GOT3 (cell line): ENCODE data around the gene LIN54.
A peak's percentile ranks its signal among the peaks of the same experiment; 100 is the strongest.
"Not testable (repeated sequence)": the region's sequence is repeated elsewhere in the genome, so short reads cannot be mapped to it uniquely, and the experiment has no call there.

ENCODE experiments used
- DNase-seq: peaks from one replicate; lab custom pipeline; 2025; ENCODE audit warnings: mixed read lengths; lab: John Stamatoyannopoulos, UW

The LIN54 gene

GRCh38 chr4:83012200-83012686 is 1.6 kb upstream of the LIN54 start:
- peak; percentile 3 for DNase-seq

DNA sequence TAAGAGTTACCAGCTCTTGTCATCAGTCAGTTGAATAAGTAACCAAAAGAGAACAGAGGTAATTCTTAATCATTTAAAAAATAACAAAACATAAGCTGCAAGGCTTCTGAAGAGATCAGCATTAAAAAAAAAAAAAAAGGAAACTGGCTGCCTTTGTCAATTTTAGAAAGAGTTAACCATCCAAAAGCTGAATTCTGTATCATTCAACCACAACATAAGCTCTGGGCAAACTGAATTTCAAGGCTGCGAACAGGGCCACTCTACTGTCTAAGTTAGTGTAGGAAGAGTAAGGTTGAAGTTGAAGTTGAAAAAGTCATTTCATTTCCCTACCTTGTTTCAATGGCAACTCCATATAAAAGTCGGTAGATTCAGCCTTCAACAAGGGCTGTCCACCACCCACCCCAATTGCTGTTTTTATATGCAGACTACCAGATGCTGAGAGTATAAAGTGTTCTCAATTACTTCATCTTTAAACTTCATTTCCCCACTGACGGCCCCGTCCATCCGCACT is 1.1 kb upstream of the LIN54 start:
- no peak for DNase-seq

- no peak for DNase-seq
Observed at GRCh38 chr4:83010111-83010521, 507 bp downstream of the LIN54 start.

DNA sequence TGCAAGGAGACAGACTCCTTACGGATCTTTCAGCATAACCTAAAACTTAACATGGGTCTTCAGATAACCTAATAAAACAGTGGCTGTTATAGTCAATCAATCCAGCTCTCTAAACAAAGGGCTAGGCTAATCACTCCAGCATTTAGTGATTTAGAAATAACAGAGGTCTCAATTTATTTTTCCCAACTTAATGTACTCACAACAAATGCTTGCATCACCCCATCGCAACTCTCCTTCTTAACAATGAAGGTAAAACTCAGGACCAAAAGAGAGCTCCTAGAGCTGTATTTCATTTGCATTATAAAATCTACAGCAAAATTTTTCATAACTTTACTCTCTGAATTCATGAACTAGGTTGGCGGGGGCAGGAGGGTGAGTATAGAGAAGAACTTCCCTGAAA is 1.1 kb downstream of the LIN54 start:
- DNase-seq = no peak

- DNase-seq = not testable (repeated sequence)
Observed at GRCh38 chr4:83003044-83003791, 7.4 kb downstream of the LIN54 start.

DNA sequence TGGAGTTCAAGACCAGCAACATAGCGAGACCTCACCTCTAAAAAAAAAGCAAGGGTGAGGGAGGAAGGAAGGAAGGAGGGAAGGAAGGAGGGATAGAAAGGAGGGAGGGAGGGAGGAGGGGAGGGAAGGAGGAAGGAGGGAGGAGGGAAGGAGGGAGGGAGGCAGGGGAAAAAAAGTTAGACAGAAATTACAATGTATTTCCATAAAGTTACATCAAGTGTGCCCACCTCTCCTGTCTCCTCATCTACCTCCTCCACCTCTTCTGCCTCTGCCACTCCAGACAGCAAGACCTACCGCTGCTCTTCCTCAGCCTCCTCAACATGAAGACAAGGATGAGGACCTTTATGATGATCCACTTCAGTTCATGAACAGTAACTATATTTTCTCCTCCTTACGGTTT is 8.3 kb downstream of the LIN54 start:
- DNase-seq = no peak

GRCh38 chr4:82998898-82999297 is 11.7 kb downstream of the LIN54 start:
- no peak for DNase-seq

GRCh38 chr4:82994834-82995233 is 15.8 kb downstream of the LIN54 start:
- no peak for DNase-seq

GRCh38 chr4:82989575-82990429 is 20.8 kb downstream of the LIN54 start:
- no peak for DNase-seq

DNA sequence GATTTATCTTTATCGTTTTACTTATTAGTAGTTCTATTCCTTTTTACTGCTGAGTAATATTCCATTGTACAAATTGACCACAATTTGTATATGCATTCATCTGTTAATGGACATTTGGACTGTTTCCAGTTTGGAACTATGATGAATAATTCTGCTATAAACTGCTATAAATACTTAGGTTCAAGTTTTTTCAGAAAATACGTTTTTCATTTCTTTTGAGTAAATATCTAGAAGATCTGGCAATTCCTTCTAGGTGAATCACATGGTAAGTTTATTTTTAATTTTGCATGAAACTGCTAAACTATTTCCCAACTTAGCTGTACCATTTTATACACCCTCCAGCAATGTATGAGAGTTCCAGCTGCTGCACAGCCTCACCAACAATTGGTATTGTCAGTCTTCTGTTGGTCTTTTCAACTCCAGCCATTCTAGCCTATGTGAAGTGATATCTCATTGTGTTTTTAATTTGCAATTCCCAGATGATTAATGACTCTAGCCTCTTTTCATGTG is 22.2 kb downstream of the LIN54 start:
- DNase-seq = no peak

DNA sequence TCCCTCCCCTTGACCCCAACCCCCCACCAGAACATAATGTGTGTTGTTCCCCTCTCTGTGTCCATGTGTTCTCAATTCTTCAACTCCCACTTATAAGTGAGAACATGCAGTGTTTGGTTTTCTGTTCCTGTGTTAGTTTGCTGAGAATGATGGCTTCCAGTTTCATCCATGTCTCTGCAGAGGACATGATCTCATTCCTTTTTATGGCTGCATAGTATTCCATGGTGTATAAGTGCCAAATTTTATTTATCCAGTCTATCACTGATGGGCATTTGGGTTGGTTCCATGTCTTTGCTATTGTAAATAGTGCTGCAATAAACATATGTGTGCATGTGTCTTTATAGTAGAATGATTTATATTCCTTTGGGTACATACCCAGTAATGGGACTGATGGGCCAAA is 23.1 kb downstream of the LIN54 start:
- DNase-seq = not testable (repeated sequence)

GRCh38 chr4:82984459-82984858 is 26.2 kb downstream of the LIN54 start:
- DNase-seq = no peak

DNA sequence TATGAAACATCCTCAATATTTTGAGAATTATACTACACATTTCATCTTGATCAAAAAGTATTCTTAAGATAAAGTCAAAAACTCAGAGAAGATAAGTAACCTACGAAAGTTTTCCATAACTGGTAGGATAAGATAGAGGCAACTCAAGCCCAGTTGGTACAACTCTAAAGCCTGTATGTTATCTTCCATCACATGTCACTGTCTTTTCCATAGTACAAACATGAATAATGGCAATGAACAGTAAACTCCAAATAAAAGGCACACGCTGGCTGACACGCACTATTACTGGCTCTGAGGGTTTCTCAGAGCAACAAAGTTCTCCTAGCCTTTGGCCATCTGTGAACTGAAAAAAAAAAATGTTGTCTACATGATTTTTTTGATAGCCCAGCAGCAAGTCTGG is 27.2 kb downstream of the LIN54 start:
- no peak for DNase-seq

GRCh38 chr4:82981138-82981537 is 29.5 kb downstream of the LIN54 start:
- DNase-seq = no peak

DNA sequence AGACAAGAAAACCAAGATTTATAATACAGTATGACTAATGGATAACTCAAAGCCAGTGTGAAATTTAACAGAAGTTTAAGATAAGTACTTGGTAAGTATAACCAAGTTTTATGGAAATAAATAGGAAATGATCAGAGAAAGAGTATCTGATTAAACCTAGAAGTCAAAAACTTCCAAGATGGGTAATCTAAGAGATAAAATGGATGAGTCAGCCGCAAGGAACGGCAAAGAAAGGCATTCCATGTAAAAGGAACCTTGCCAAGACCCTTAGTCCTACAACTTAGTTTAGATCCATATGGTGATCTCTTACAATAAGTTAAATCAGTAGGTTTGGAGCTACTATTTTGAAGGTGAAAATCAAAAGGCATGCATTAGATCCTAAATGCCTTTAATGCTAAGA is 34.8 kb downstream of the LIN54 start:
- no peak for DNase-seq

DNA sequence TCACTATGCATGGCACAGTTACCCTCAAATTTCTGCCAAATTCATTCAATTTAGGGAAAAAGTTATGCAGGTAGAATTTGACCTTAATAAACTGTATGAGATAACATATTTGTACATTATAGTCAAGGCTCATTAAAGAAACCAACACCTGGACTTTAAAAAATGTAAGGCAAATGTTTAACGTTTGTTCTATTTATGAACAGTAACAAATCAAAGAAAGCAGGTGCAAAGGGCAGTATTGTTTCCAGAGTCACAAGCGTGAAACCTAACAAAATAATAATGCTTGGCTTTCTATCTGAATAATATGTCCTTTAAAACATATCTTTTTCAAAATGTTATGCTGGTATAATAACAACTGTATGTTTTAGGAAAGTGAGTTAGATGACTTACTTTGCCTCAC is 41.2 kb downstream of the LIN54 start:
- DNase-seq = no peak

- DNase-seq = no peak
Observed at GRCh38 chr4:82968972-82969371, 41.7 kb downstream of the LIN54 start.

- no peak for DNase-seq
Observed at GRCh38 chr4:82965763-82966162, 44.9 kb downstream of the LIN54 start.

DNA sequence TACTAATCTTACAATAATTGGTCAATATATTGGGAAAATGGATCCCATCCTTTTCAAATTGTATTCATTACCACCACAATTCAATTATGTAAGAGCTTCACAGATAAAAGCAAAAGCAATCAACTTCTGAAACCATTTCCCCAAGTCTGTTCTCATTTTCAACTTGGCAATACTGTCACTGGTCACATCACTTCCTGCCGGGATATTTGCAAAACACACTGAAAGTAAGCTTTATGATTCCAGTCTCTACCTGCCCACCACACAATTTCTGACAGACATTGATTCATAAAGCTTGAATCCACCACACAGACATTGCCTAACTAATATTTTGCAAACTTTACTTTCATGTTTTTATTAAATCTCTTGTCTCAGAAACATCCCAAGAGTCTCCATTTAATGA is 53.6 kb downstream of the LIN54 start:
- no peak for DNase-seq

DNA sequence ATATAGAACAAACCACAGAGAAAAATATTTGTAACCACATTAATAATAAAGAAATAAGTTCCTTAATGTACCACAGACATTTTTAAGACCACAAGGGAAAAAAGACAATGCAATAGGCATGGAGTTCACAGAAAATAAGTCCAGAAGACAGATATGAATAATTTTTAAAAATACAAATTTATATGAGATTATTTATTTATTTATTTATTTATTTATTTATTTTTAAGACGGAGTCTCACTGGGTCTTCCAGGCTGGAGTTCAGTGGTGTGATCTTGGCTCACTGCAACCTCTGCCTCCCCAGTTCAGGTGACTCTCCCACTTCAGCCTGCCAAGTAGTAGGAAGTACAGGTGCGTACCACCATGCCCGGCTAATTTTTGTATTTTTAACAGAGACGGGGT is 56.4 kb downstream of the LIN54 start:
- DNase-seq = no peak

- DNase-seq = no peak
Observed at GRCh38 chr4:82951196-82951595, 59.4 kb downstream of the LIN54 start.

GRCh38 chr4:82948647-82949204 is 61.9 kb downstream of the LIN54 start:
- no peak for DNase-seq
